Fibroblast of the aortic adventitia (primary cell): ENCODE measurements around the gene FBXO47. TPM values are rescaled to one million over a fixed set of nuclear protein-coding genes. Genes with fewer than 3 reads are reported as not detected.
"Not testable (repeated sequence)": the region's sequence is repeated elsewhere in the genome, so short reads cannot be mapped to it uniquely, and the experiment has no call there.

Experiments
- DNase-seq: peaks from one replicate; pipeline ENCODE4 v3.0.0-alpha.2; 2010; ENCODE audit warnings: low read depth
- H3K4me3 ChIP-seq: 2 replicates; pipeline ENCODE4 v1.5.1; 2011; ENCODE audit warnings: low read depth, mild to moderate bottlenecking, control low read depth, low read length, moderate library complexity
- CTCF ChIP-seq: IDR thresholded peaks from 2 replicates; pipeline ENCODE4 v1.5.1; 2011; ENCODE audit warnings: mild to moderate bottlenecking, low read length, control low read depth, inconsistent platforms; ENCODE audit not compliant: insufficient read depth
- total RNA-seq: library from RNA; depleted of rRNA; stranded (reverse); fragments of >200 nt; gene quantifications from 2 replicates; pipeline ENCODE4 v1.2.3, GENCODE V29; 2012; ENCODE audit warnings: low replicate concordance

Gene FBXO47
- total RNA-seq, 1 donor, result under 0.01 TPM

GRCh38 chr17:38978180-38978579, 11.0 kb upstream of the FBXO47 start:
- no peak for DNase-seq
- no peak for TF ChIP-seq CTCF
- H3K4me3 ChIP-seq, result no peak overlapping the region

- H3K4me3 ChIP-seq, result not testable (repeated sequence)
- DNase-seq, result peak; percentile 45
Observed at GRCh38 chr17:38976187-38976551, 9.0 kb upstream of the FBXO47 start.

- no peak for TF ChIP-seq CTCF
Observed at GRCh38 chr17:38970804-38971203, 3.6 kb upstream of the FBXO47 start.

GRCh38 chr17:38970128-38970527, 2.9 kb upstream of the FBXO47 start:
- H3K4me3 ChIP-seq, result no peak overlapping the region
- no peak for DNase-seq
- TF ChIP-seq CTCF, result no peak

More at GRCh38 chr17:38970804-38971203, 3.6 kb upstream of the FBXO47 start:
- no peak overlapping the region for H3K4me3 ChIP-seq
- DNase-seq, result no peak

DNA sequence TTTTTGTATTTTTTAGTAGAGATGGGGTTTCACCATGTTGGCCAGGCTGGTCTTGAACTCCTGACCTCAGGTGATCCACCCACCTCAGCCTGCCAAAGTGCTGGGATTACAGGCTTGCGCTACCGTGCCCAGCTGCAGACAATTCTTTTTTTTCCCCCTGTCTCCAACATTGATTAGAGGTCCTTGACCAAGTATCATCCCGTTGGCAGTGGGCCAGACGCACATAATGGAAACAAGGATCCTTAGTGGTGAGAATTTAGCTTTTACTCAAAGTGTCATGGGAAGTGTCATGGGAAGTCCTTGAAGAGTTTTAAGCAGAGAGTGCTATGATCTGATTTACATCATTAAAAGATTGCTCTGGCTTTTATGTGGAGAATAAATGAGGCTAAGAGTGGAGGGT, 2.1 kb upstream of the FBXO47 start:
- H3K4me3 ChIP-seq, result no peak overlapping the region
- TF ChIP-seq CTCF, result no peak
- no peak for DNase-seq

- TF ChIP-seq CTCF, result no peak
Observed at GRCh38 chr17:38961413-38961812, 5.8 kb downstream of the FBXO47 start.

DNA sequence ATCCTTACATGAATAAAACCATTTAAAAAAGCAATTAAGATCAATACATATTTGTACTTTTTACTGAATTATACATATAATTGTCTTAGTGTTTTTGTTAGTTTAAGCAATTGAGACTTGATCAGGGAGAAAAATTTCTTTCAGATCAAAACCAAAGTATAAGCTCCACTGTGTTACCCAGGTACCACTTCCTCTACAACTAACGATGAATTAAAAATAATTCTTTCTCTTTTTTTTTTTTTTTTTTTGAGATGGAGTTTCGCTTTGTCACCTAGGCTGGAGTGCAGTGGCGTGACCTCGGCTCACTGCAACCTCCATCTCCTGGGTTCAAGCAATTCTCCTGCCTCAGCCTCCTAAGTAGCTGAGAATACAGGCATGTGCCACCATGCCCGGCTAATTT, 6.8 kb downstream of the FBXO47 start:
- no peak for DNase-seq

More at GRCh38 chr17:38961413-38961812, 5.8 kb downstream of the FBXO47 start:
- no peak overlapping the region for H3K4me3 ChIP-seq
- DNase-seq, result no peak

More for the DNA sequence above, 6.8 kb downstream of the FBXO47 start:
- H3K4me3 ChIP-seq, result no peak overlapping the region
- TF ChIP-seq CTCF, result no peak
